A549 (cell line): Measurements from ENCODE around the gene ABHD5. TPM values are rescaled to one million over a fixed set of nuclear protein-coding genes. Genes with fewer than 3 reads are reported as not detected.

ENCODE experiments used
- ATAC-seq, 2 experiments: fragments of 200-7000 bp in 1 of 2; fragments of >200 bp in 1 of 2; cut with Nextera tagmentation in 1 of 2; cut with Tn5 transposase in 1 of 2; 3 replicates each; pipeline versions ENCODE4 v1.8.0 to v1.9.1; 2018 to 2020; ENCODE audit warnings: mild to moderate bottlenecking in 1 of 2, moderate library complexity in 1 of 2
- CTCF ChIA-PET: fragments of 300-600 bp; sonication (Branson Sonifier 250); formaldehyde crosslinking; extraction: SDS; loops from one replicate; lab custom pipeline; 2021; ENCODE audit warnings: antibody characterized with exemption, inconsistent platforms; lab: Yijun Ruan, JAX
- POLR2A ChIA-PET: fragments of 350-600 bp; formaldehyde crosslinking; extraction: SDS; loops from one replicate; lab custom pipeline; 2021; ENCODE audit warnings: antibody characterized with exemption, inconsistent platforms; lab: Yijun Ruan, JAX
- DNase-seq, 2 experiments: peaks; one replicate each; pipeline versions ENCODE4 v3.0.0 to v3.0.0-alpha.2; 2011 to 2016; ENCODE audit warnings: low read depth in 1 of 2, low spot score in 1 of 2
- FAIRE-seq: peaks from 2 replicates; lab custom pipeline; 2011; peaks lifted over from hg19 to GRCh38; lab: Jason Lieb, UNC
- H3K27ac ChIP-seq, 2 experiments: fragments of >200 bp; sonication (Bioruptor Twin); formaldehyde crosslinking; 3 replicates each; pipeline ENCODE4 v1.5.1; 2016 to 2017
- H3K4me1 ChIP-seq: fragments of >200 bp; sonication (Bioruptor Twin); formaldehyde crosslinking; 3 replicates; pipeline ENCODE4 v1.6.1; 2016
- H3K4me2 ChIP-seq: fragments of >200 bp; sonication (Bioruptor Twin); formaldehyde crosslinking; 3 replicates; pipeline ENCODE4 v1.6.1; 2016
- H3K4me3 ChIP-seq: fragments of >200 bp; sonication (Bioruptor Twin); formaldehyde crosslinking; 3 replicates; pipeline ENCODE4 v1.5.1; 2016
- H3K9me3 ChIP-seq: fragments of >200 bp; sonication (Bioruptor Twin); formaldehyde crosslinking; 3 replicates; pipeline ENCODE4 v1.6.1; 2016
- ATOH8 ChIP-seq: fragments of 250-450 bp; sonication (Bioruptor Pico); IDR thresholded peaks from 2 replicates; pipeline ENCODE4 v1.5.0; 2020; ENCODE audit warnings: low read depth, mild to moderate bottlenecking, moderate library complexity
- BCL3 ChIP-seq: fragments of >200 bp; sonication (Bioruptor Twin); formaldehyde crosslinking; IDR thresholded peaks from 3 replicates; pipeline ENCODE4 v1.6.1; 2016
- BHLHE40 ChIP-seq: IDR thresholded peaks from 2 replicates; pipeline ENCODE4 v1.6.1; 2012; ENCODE audit warnings: low read depth, low read length, inconsistent platforms
- CHD2 ChIP-seq: fragments of 150-350 bp; IDR thresholded peaks from 2 replicates; pipeline ENCODE4 v1.6.1; 2014; ENCODE audit warnings: low read length; ENCODE audit not compliant: partially characterized antibody
- E2F6 ChIP-seq: IDR thresholded peaks from 2 replicates; pipeline ENCODE4 v1.6.1; 2012; ENCODE audit warnings: low read depth, borderline replicate concordance
- ELK1 ChIP-seq: fragments of 150-350 bp; IDR thresholded peaks from 2 replicates; pipeline ENCODE4 v1.6.1; 2014; ENCODE audit warnings: low read depth, mild to moderate bottlenecking, low read length
- ESRRA ChIP-seq: fragments of 150-350 bp; IDR thresholded peaks from 2 replicates; pipeline ENCODE4 v1.6.1; 2014; ENCODE audit warnings: mild to moderate bottlenecking, low read length, borderline replicate concordance
- FOSL2 ChIP-seq, 2 experiments: fragments of 450-650 bp in 1 of 2; fragments of >200 bp in 1 of 2; sonication (Bioruptor Twin) in 1 of 2; formaldehyde crosslinking; IDR thresholded peaks; 2 replicates each; pipeline versions ENCODE4 v1.5.0 to v1.6.1; 2016 to 2020; ENCODE audit warnings: mild to moderate bottlenecking in 1 of 2, moderate library complexity in 1 of 2
- FOXS1 ChIP-seq: fragments of 250-450 bp; sonication (Bioruptor Pico); IDR thresholded peaks from 2 replicates; pipeline ENCODE4 v1.5.0; 2020; ENCODE audit warnings: mild to moderate bottlenecking, moderate library complexity
- HOXB13 ChIP-seq: fragments of 250-450 bp; sonication (Bioruptor Pico); IDR thresholded peaks from 2 replicates; pipeline ENCODE4 v1.5.0; 2020; ENCODE audit warnings: low read depth, mild to moderate bottlenecking, moderate library complexity
- HOXB5 ChIP-seq: fragments of 250-450 bp; sonication (Bioruptor Pico); IDR thresholded peaks from 2 replicates; pipeline ENCODE4 v1.5.0; 2020; ENCODE audit warnings: mild to moderate bottlenecking, moderate library complexity
- JUNB ChIP-seq: fragments of >200 bp; sonication (Bioruptor Twin); formaldehyde crosslinking; IDR thresholded peaks from 2 replicates; pipeline ENCODE4 v1.6.1; 2016
- KDM1A ChIP-seq: fragments of 200-600 bp; sonication (generic); IDR thresholded peaks from 2 replicates; pipeline ENCODE4 v1.6.1; 2016; ENCODE audit warnings: low read depth, mild to moderate bottlenecking
- NPAS2 ChIP-seq: fragments of 250-450 bp; sonication (Bioruptor Pico); IDR thresholded peaks from 2 replicates; pipeline ENCODE4 v1.8.0; 2022; ENCODE audit warnings: mild to moderate bottlenecking, moderate library complexity, borderline replicate concordance
- NR3C1 ChIP-seq: fragments of >200 bp; sonication (Bioruptor Twin); formaldehyde crosslinking; IDR thresholded peaks from 3 replicates; pipeline ENCODE4 v1.6.1; 2017
- PHF8 ChIP-seq: fragments of 200-600 bp; sonication (generic); IDR thresholded peaks from 2 replicates; pipeline ENCODE4 v1.6.1; 2016; ENCODE audit warnings: low read depth, mild to moderate bottlenecking, antibody characterized with exemption, moderate library complexity, borderline replicate concordance
- POLR2A ChIP-seq: IDR thresholded peaks from 2 replicates; pipeline ENCODE4 v1.6.1; 2012; ENCODE audit warnings: mild to moderate bottlenecking, low read length
- RARB ChIP-seq: fragments of 250-450 bp; sonication (Bioruptor Pico); IDR thresholded peaks from 2 replicates; pipeline ENCODE4 v1.8.0; 2021; ENCODE audit warnings: mild to moderate bottlenecking, moderate library complexity
- SREBF2 ChIP-seq: fragments of 450-650 bp; IDR thresholded peaks from 2 replicates; pipeline ENCODE4 v1.6.1; 2014; ENCODE audit warnings: mild to moderate bottlenecking, moderate library complexity
- TP53 ChIP-seq: fragments of 250-450 bp; sonication (Bioruptor Pico); IDR thresholded peaks from 2 replicates; pipeline ENCODE4 v1.5.0; 2021; ENCODE audit warnings: mild to moderate bottlenecking, moderate library complexity
- ZC3H11A ChIP-seq: fragments of 450-650 bp; IDR thresholded peaks from 2 replicates; pipeline ENCODE4 v1.6.1; 2014; ENCODE audit warnings: antibody characterized with exemption, mild to moderate bottlenecking
- ZNF302 ChIP-seq: fragments of 250-450 bp; sonication (Bioruptor Pico); IDR thresholded peaks from 2 replicates; pipeline ENCODE4 v1.9.0; 2021; ENCODE audit warnings: inconsistent platforms, mild to moderate bottlenecking, moderate library complexity
- WGBS: methylation state at CpG from one replicate; pipeline ENCODE4 v1.1.6; 2017; ENCODE audit errors: missing lambda C conversion rate; 5-methylcytosine and 5-hydroxymethylcytosine counted together
- polyA plus RNA-seq, 4 experiments: library from polyadenylated mRNA; depleted of rRNA in 3 of 4; stranded (reverse); fragments of >200 nt; fragmentation: RNase III in 1 of 4; extraction: RNeasy Plus Mini Kit Qiagen cat#74134 plus additional on column Dnase treatment in 1 of 4; gene quantifications; 2 replicates in 3 of 4; 3 replicates in 1 of 4; pipeline ENCODE4 v1.2.3, GENCODE V29; 2011 to 2017

Gene ABHD5
- polyA plus RNA-seq, 2 of the 4 experiments (the other 2 are of a cell fraction), result 16.6 to 17.8 TPM

GRCh38 chr3:43691120-43691995 lies 620 bp downstream of the ABHD5 start:
- Histone ChIP-seq H3K4me2 (peak overlapping the region; percentile 99), H3K4me3 (peak overlapping the region; percentile 96), H3K9me3 (no peaks in the 10 kb centered on the region), H3K4me1 (peaks cover 45% of the 10 kb centered on the region), H3K27ac (peak overlapping the region; percentile 79 to 95)
- ATAC-seq (peak; percentile 57 to 74), DNase-seq (peak; percentile 33 to 44), FAIRE-seq (no peak)
- TF ChIP-seq POLR2A, result peak; percentile 38; the same call in 1 of the 2 replicates
- TF ChIP-seq PHF8, result peak; percentile 12; the same call in 1 of the 2 replicates
- TF ChIP-seq NR3C1, result no peak
- TF ChIP-seq RARB (CRISPR knock-in tag), result no peak
- no peak for TF ChIP-seq BHLHE40
- CTCF ChIA-PET, result interaction anchor here (0.6 kb wide), 1 partner anchor 59 kb away, joined by 3 read pairs; no protein-coding TSS in a partner anchor
- 5% methylated on average over 18 of the region's 72 CpGs for WGBS
- POLR2A ChIA-PET, result interaction anchor here (0.7 kb wide), 1 partner anchor 11 kb away, joined by 4 read pairs; no protein-coding TSS in a partner anchor

GRCh38 chr3:43692085-43692855 lies 1.5 kb downstream of the ABHD5 start:
- H3K4me3 ChIP-seq, result peak overlapping the region; percentile 96
- H3K4me1 ChIP-seq, result peaks cover 47% of the 10 kb centered on the region
- H3K9me3 ChIP-seq, result no peaks in the 10 kb centered on the region
- 85% methylated on average over 8 of the region's 8 CpGs for WGBS
- FAIRE-seq (no peak), DNase-seq (peak in 1 of 2 experiments; percentile 11), ATAC-seq (no peak)
- CTCF ChIA-PET, result interaction anchor here (0.6 kb wide), 1 partner anchor 58 kb away, joined by 3 read pairs; no protein-coding TSS in a partner anchor
- POLR2A ChIA-PET, result no interaction called here
- TF ChIP-seq KDM1A, result no peak
- TF ChIP-seq SREBF2, result no peak
- TF ChIP-seq BHLHE40, result no peak
- no peak for TF ChIP-seq FOSL2 (IDR thresholded peaks at IDR 0.05)
- no peak for TF ChIP-seq FOSL2 (CRISPR knock-in tag; IDR thresholded peaks at IDR 0.05)
- no peak for TF ChIP-seq HOXB13 (CRISPR knock-in tag)
- no peak for TF ChIP-seq E2F6
- TF ChIP-seq ATOH8 (CRISPR knock-in tag), result no peak
- H3K27ac ChIP-seq, result peak overlapping the region in 1 of 2 experiments; percentile 79; a peak in 1 of 6 replicates
- peak overlapping the region; percentile 99 for H3K4me2 ChIP-seq

GRCh38 chr3:43692971-43693370 lies 2.2 kb downstream of the ABHD5 start:
- no peak overlapping the region; a peak in 1 of 6 replicates for H3K27ac ChIP-seq
- ChIA-PET CTCF (no interaction called here), POLR2A (no interaction called here)
- peaks cover 47% of the 10 kb centered on the region for H3K4me1 ChIP-seq
- peak overlapping the region; percentile 99; the same call in 2 of the 3 replicates for H3K4me2 ChIP-seq
- H3K9me3 ChIP-seq, result no peaks in the 10 kb centered on the region
- WGBS, result 32% methylated on average over 2 of the region's 2 CpGs
- no peak overlapping the region for H3K4me3 ChIP-seq
- DNase-seq, result no peak
- no peak for FAIRE-seq
- TF ChIP-seq NPAS2 (CRISPR knock-in tag) (no peak), ZC3H11A (no peak), ELK1 (no peak), ESRRA (no peak), BHLHE40 (no peak), ZNF302 (CRISPR knock-in tag) (no peak), BCL3 (no peak), CHD2 (no peak), JUNB (no peak), HOXB13 (CRISPR knock-in tag) (no peak), FOXS1 (CRISPR knock-in tag) (no peak), ATOH8 (CRISPR knock-in tag) (no peak), TP53 (CRISPR knock-in tag) (no peak), HOXB5 (no peak), E2F6 (no peak)
- no peak for ATAC-seq
